GM19468 (cell line): Measurements from ENCODE around the gene PIP5K1C.

Source experiments
- ATAC-seq: cut with Tn5 transposase; IDR thresholded peaks from one replicate; pipeline ENCODE4 v1.9.1; 2021; ENCODE audit warnings: mild to moderate bottlenecking, moderate library complexity, moderate number of reproducible peaks; ENCODE audit not compliant: unreplicated experiment; ENCODE audit errors: extremely low read depth

Gene PIP5K1C

GRCh38 chr19:3721887-3722442 lies 21.7 kb upstream of the PIP5K1C start:
- no peak for ATAC-seq

GRCh38 chr19:3721131-3721886 lies 21.0 kb upstream of the PIP5K1C start:
- ATAC-seq, result no peak

- ATAC-seq, result no peak
Observed at GRCh38 chr19:3720349-3720917, 20.2 kb upstream of the PIP5K1C start.

- no peak for ATAC-seq
Observed at GRCh38 chr19:3719868-3720267, 19.6 kb upstream of the PIP5K1C start.

- ATAC-seq, result no peak
Observed at GRCh38 chr19:3716147-3716668, 15.9 kb upstream of the PIP5K1C start.

- ATAC-seq, result no peak
Observed at GRCh38 chr19:3712663-3713611, 12.7 kb upstream of the PIP5K1C start.

- ATAC-seq, result no peak
Observed at GRCh38 chr19:3710265-3710812, 10.1 kb upstream of the PIP5K1C start.

- ATAC-seq, result no peak
Observed at GRCh38 chr19:3708207-3708931, 8.1 kb upstream of the PIP5K1C start, which contains the start of gene TJP3. Gene TJP3 (plus strand): TSS chr19:3708384. CDS start chr19:3728433, 20,049 bp downstream.

- no peak for ATAC-seq
Observed at GRCh38 chr19:3707868-3708206, 7.6 kb upstream of the PIP5K1C start.

- no peak for ATAC-seq
Observed at GRCh38 chr19:3701200-3701599, 932 bp upstream of the PIP5K1C start.

- ATAC-seq, result no peak
Observed at GRCh38 chr19:3699741-3700241, 477 bp downstream of the PIP5K1C start.

GRCh38 chr19:3698974-3699740 lies 1.1 kb downstream of the PIP5K1C start:
- no peak for ATAC-seq

GRCh38 chr19:3698386-3698950 lies 1.8 kb downstream of the PIP5K1C start:
- no peak for ATAC-seq

GRCh38 chr19:3697671-3698385 lies 2.4 kb downstream of the PIP5K1C start:
- no peak for ATAC-seq

GRCh38 chr19:3697094-3697493 lies 3.2 kb downstream of the PIP5K1C start:
- no peak for ATAC-seq

GRCh38 chr19:3696660-3696995 lies 3.6 kb downstream of the PIP5K1C start:
- no peak for ATAC-seq

- no peak for ATAC-seq
Observed at GRCh38 chr19:3695986-3696659, 4.1 kb downstream of the PIP5K1C start.
